ENCODE results near the gene F2RL2. TPM values are rescaled to one million over a fixed set of nuclear protein-coding genes. Genes with fewer than 3 reads are reported as not detected.

The F2RL2 gene
- polyA plus RNA-seq, 3 donors: 0.14 TPM; not detected in 2

- Histone ChIP-seq H2AFZ (ENCODE audit: insufficient read depth, low read depth, low read length, poor library complexity, severe bottlenecking) (no peak overlapping the region), H3K9me3 (replicated peaks in 1 of 2; ENCODE audit: control insufficient read depth in 1 of 2, insufficient read depth in 1 of 2, low read length in 2 of 2) (no peaks in the 10 kb centered on the region), H3K4me2 (replicated peaks; ENCODE audit: extremely low read depth, low read length, poor library complexity, severe bottlenecking) (no peak overlapping the region), H3K79me2 (ENCODE audit: insufficient read depth, low read length) (no peaks in the 10 kb centered on the region), H3K27me3 (ENCODE audit: control insufficient read depth in 2 of 2, insufficient read depth in 2 of 2, low read length in 2 of 2) (no peaks in the 10 kb centered on the region), H3K9ac (ENCODE audit: insufficient read depth, low read length, poor library complexity, severe bottlenecking) (no peak overlapping the region), H3K27ac (ENCODE audit: low read depth in 1 of 2, low read length in 2 of 2) (no peak overlapping the region), H4K20me1 (ENCODE audit: insufficient read depth, low read length) (peaks cover 12% of the 10 kb centered on the region), H3K36me3 (replicated peaks in 1 of 2; ENCODE audit: control insufficient read depth in 1 of 2, insufficient read depth in 2 of 2, low read length in 2 of 2) (peaks cover 35 to 90% of the 10 kb centered on the region in 2 donors), H3K4me3 (replicated peaks in 1 of 3; ENCODE audit: low read depth in 2 of 3, low read length in 3 of 3) (no peak overlapping the region), H3K4me1 (ENCODE audit: control insufficient read depth in 1 of 2, insufficient read depth in 2 of 2, low read length in 2 of 2) (no peaks in the 10 kb centered on the region)
- H3K4me1 Mint-ChIP-seq: peaks cover 13% of the 10 kb centered on the region
- no peaks in the 10 kb centered on the region for H3K9me3 Mint-ChIP-seq
- no peak for DNase-seq
- H3K4me3 Mint-ChIP-seq: no peak overlapping the region
- intact Hi-C loops (cut with micrococcal nuclease): no loop called here
- peaks cover 0 to 2% (median 0%) of the 10 kb centered on the region in 3 donors for H3K27me3 Mint-ChIP-seq (ENCODE audit: low read depth in 3 of 3)
- 91% methylated on average over 4 of the region's 5 CpGs for WGBS (ENCODE audit: insufficient coverage)
- no peak for TF ChIP-seq CTCF (IDR thresholded peaks at IDR 0.05)
- H3K36me3 Mint-ChIP-seq: peaks cover 62 to 75% of the 10 kb centered on the region in 2 donors
- H3K27ac Mint-ChIP-seq: peak overlapping the region in 2 of 7 donors; percentile 0 to 26
Measured at GRCh38 chr5:76620166-76620565, 3.0 kb downstream of the F2RL2 start.

- peaks cover 0 to 2% (median 0%) of the 10 kb centered on the region in 3 donors for H3K27me3 Mint-ChIP-seq (ENCODE audit: low read depth in 3 of 3)
- no peaks in the 10 kb centered on the region for H3K9me3 Mint-ChIP-seq
- no peak for TF ChIP-seq CTCF (IDR thresholded peaks at IDR 0.05)
- Histone ChIP-seq H3K4me3 (replicated peaks in 1 of 3; ENCODE audit: low read depth in 2 of 3, low read length in 3 of 3) (no peak overlapping the region), H3K27ac (ENCODE audit: low read depth in 1 of 2, low read length in 2 of 2) (no peak overlapping the region), H4K20me1 (ENCODE audit: insufficient read depth, low read length) (peaks cover 4% of the 10 kb centered on the region), H3K4me1 (ENCODE audit: control insufficient read depth in 1 of 2, insufficient read depth in 2 of 2, low read length in 2 of 2) (no peaks in the 10 kb centered on the region), H2AFZ (ENCODE audit: insufficient read depth, low read depth, low read length, poor library complexity, severe bottlenecking) (no peak overlapping the region), H3K27me3 (ENCODE audit: control insufficient read depth in 2 of 2, insufficient read depth in 2 of 2, low read length in 2 of 2) (no peaks in the 10 kb centered on the region), H3K9ac (ENCODE audit: insufficient read depth, low read length, poor library complexity, severe bottlenecking) (no peak overlapping the region), H3K9me3 (replicated peaks in 1 of 2; ENCODE audit: control insufficient read depth in 1 of 2, insufficient read depth in 1 of 2, low read length in 2 of 2) (no peaks in the 10 kb centered on the region), H3K36me3 (replicated peaks in 1 of 2; ENCODE audit: control insufficient read depth in 1 of 2, insufficient read depth in 2 of 2, low read length in 2 of 2) (peaks cover 47 to 98% of the 10 kb centered on the region in 2 donors), H3K4me2 (replicated peaks; ENCODE audit: extremely low read depth, low read length, poor library complexity, severe bottlenecking) (no peak overlapping the region), H3K79me2 (ENCODE audit: insufficient read depth, low read length) (no peaks in the 10 kb centered on the region)
- peaks cover 8% of the 10 kb centered on the region for H3K4me1 Mint-ChIP-seq
- peaks cover 76 to 82% of the 10 kb centered on the region in 2 donors for H3K36me3 Mint-ChIP-seq
- peak overlapping the region in 1 of 7 donors; percentile 11 for H3K27ac Mint-ChIP-seq
- no peak for DNase-seq
- WGBS (ENCODE audit: insufficient coverage): no CpG with 5 or more reads among the region's 4 CpGs
- intact Hi-C loops (cut with micrococcal nuclease): no loop called here
- no peak overlapping the region for H3K4me3 Mint-ChIP-seq
Measured at GRCh38 chr5:76617675-76618074, 5.5 kb downstream of the F2RL2 start.
